WERI-Rb-1 (cell line): ENCODE results near the gene NCS1.

Source experiments
- DNase-seq: peaks from one replicate; pipeline ENCODE4 v3.0.0-alpha.2; 2020
- H3K27ac ChIP-seq: fragments of 250-450 bp; sonication (Bioruptor Pico); 2 replicates; pipeline ENCODE4 v1.5.1; 2020; ENCODE audit warnings: mild to moderate bottlenecking, moderate library complexity
- H3K27me3 ChIP-seq: fragments of 250-450 bp; sonication (Bioruptor Pico); 2 replicates; pipeline ENCODE4 v1.5.1; 2021; ENCODE audit warnings: mild to moderate bottlenecking, low read depth, moderate library complexity; ENCODE audit not compliant: insufficient read depth, severe bottlenecking
- H3K36me3 ChIP-seq: fragments of 250-450 bp; sonication (Bioruptor Pico); 2 replicates; pipeline ENCODE4 v1.5.1; 2020; ENCODE audit warnings: mild to moderate bottlenecking, moderate library complexity
- H3K4me3 ChIP-seq: 2 replicates; pipeline ENCODE4 v1.5.1; 2011; ENCODE audit warnings: low read depth, mild to moderate bottlenecking, control low read depth, low read length
- H3K9me3 ChIP-seq: fragments of 250-450 bp; sonication (Bioruptor Pico); 2 replicates; pipeline ENCODE4 v1.5.1; 2021; ENCODE audit warnings: mild to moderate bottlenecking, moderate library complexity; ENCODE audit not compliant: severe bottlenecking
- CTCF ChIP-seq: IDR thresholded peaks from 2 replicates; pipeline ENCODE4 v1.5.1; 2011; ENCODE audit warnings: low read depth, mild to moderate bottlenecking, control low read depth, inconsistent platforms, low read length

The NCS1 gene

GRCh38 chr9:130138171-130138653 is 34.0 kb upstream of the NCS1 start:
- Histone ChIP-seq H3K36me3 (peaks cover 7% of the 10 kb centered on the region; the same call in 1 of the 2 replicates), H3K9me3 (no peaks in the 10 kb centered on the region), H3K4me3 (no peak overlapping the region), H3K27ac (peak overlapping the region; percentile 61), H3K27me3 (no peaks in the 10 kb centered on the region)
- peak; percentile 75 for DNase-seq
- TF ChIP-seq CTCF, result no peak

- TF ChIP-seq CTCF, result no peak
- H3K27ac ChIP-seq, result no peak overlapping the region; the same call in 1 of the 2 replicates
- H3K9me3 ChIP-seq, result no peaks in the 10 kb centered on the region
- no peaks in the 10 kb centered on the region for H3K27me3 ChIP-seq
- H3K4me3 ChIP-seq, result no peak overlapping the region
- peaks cover 7% of the 10 kb centered on the region; the same call in 1 of the 2 replicates for H3K36me3 ChIP-seq
- peak; percentile 43 for DNase-seq
These were observed 33.4 kb upstream of the NCS1 start for GRCh38 chr9:130138791-130139190.

GRCh38 chr9:130139251-130139650 is 33.0 kb upstream of the NCS1 start:
- no peak for DNase-seq
- Histone ChIP-seq H3K27me3 (no peaks in the 10 kb centered on the region), H3K36me3 (peaks cover 7% of the 10 kb centered on the region; the same call in 1 of the 2 replicates), H3K4me3 (no peak overlapping the region), H3K9me3 (no peaks in the 10 kb centered on the region), H3K27ac (no peak overlapping the region; the same call in 1 of the 2 replicates)
- TF ChIP-seq CTCF, result no peak

DNA sequence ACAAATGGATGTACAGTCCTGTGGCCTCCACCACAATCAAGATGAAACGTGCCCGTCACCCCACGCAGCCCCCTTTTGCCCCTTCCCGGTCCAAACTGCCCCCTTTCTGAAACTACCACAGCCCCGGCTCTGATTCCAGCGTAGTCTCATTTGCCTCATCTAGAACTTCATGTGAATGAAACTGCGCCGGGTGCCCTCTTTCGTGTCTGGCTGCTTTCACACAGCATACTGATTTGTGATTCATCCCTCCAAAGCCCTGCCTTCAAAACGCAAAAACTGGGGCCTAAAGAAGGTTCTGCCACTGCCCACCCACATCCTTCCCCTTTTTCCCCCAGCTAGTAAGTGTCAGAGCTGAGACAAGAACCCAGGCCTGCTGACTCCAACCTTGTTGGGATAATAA is 31.5 kb upstream of the NCS1 start:
- Histone ChIP-seq H3K4me3 (no peak overlapping the region), H3K36me3 (peaks cover 7% of the 10 kb centered on the region; the same call in 1 of the 2 replicates), H3K27me3 (no peaks in the 10 kb centered on the region), H3K27ac (no peak overlapping the region), H3K9me3 (no peaks in the 10 kb centered on the region)
- no peak for DNase-seq
- TF ChIP-seq CTCF, result no peak

DNA sequence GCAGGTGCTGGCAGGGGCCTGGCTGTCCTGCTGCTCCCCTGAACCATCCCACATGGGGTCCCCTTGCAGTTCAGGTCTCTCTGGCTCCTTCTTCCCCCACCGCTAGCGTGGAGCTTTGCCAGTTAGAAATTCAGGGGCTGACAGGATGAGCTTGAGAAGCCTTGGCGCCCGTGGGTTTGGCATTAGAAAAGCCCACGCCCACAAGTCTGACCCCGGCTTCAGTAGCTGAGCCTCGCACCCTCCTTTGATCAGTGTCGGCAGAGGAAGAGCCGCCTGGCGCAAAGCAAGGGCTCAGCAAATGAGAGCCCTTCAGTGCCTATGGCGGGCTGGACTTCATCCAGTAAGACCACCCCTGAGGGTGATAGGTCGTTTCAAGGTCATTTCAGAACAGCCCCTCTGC is 30.1 kb upstream of the NCS1 start:
- Histone ChIP-seq H3K27me3 (no peaks in the 10 kb centered on the region), H3K27ac (no peak overlapping the region), H3K36me3 (peaks cover 2% of the 10 kb centered on the region; the same call in 1 of the 2 replicates), H3K9me3 (no peaks in the 10 kb centered on the region), H3K4me3 (no peak overlapping the region)
- no peak for TF ChIP-seq CTCF
- DNase-seq, result no peak

GRCh38 chr9:130142641-130143040 is 29.6 kb upstream of the NCS1 start:
- Histone ChIP-seq H3K36me3 (no peaks in the 10 kb centered on the region), H3K27ac (no peak overlapping the region), H3K27me3 (no peaks in the 10 kb centered on the region), H3K9me3 (no peaks in the 10 kb centered on the region), H3K4me3 (no peak overlapping the region)
- no peak for DNase-seq
- no peak for TF ChIP-seq CTCF
